H1 (cell line): ENCODE data around the gene PAPSS2. TPM values are rescaled to one million over a fixed set of nuclear protein-coding genes. Genes with fewer than 3 reads are reported as not detected.

Experiments
- ASH2L ChIP-seq: fragments of 200-600, 300-600 bp; sonication (generic); IDR thresholded peaks from one replicate; pipeline ENCODE4 v1.7.1; 2017; ENCODE audit warnings: low read length
- BACH1 ChIP-seq: IDR thresholded peaks from 2 replicates; pipeline ENCODE4 v1.6.1; 2012; ENCODE audit warnings: low read length, improper control_type of control experiment
- EP300 ChIP-seq, 2 experiments: IDR thresholded peaks; 1 replicate in 1 of 2; 2 replicates in 1 of 2; pipeline ENCODE4 v1.6.1; 2011 to 2012; ENCODE audit warnings: low read depth in 2 of 2, low read length in 2 of 2, mild to moderate bottlenecking in 2 of 2, borderline replicate concordance in 1 of 2, inconsistent platforms in 1 of 2, moderate library complexity in 1 of 2
- EZH2 ChIP-seq: fragments of 200-600 bp; sonication (generic); IDR thresholded peaks from 2 replicates; pipeline ENCODE4 v1.7.1; 2012; ENCODE audit warnings: low read depth, mild to moderate bottlenecking, moderate library complexity, low read length, inconsistent platforms; ENCODE audit not compliant: severe bottlenecking
- KDM4A ChIP-seq: IDR thresholded peaks from one replicate; pipeline ENCODE4 v1.7.1; 2012; ENCODE audit warnings: low read depth, mild to moderate bottlenecking, moderate library complexity, low read length, inconsistent platforms; ENCODE audit not compliant: severe bottlenecking
- NRF1 ChIP-seq: IDR thresholded peaks from 2 replicates; pipeline ENCODE4 v1.6.1; 2011; ENCODE audit warnings: mild to moderate bottlenecking, low read depth, low read length, improper control_type of control experiment
- RXRA ChIP-seq: IDR thresholded peaks from 2 replicates; pipeline ENCODE4 v1.6.1; 2011; ENCODE audit warnings: low read depth, mild to moderate bottlenecking, low read length, moderate library complexity; ENCODE audit not compliant: insufficient read depth
- SIRT6 ChIP-seq: IDR thresholded peaks from one replicate; pipeline ENCODE4 v1.7.1; 2012; ENCODE audit warnings: low read length, inconsistent platforms
- SP1 ChIP-seq: IDR thresholded peaks from 2 replicates; pipeline ENCODE4 v1.6.1; 2011; ENCODE audit warnings: low read depth, low read length
- polyA plus RNA-seq, 7 experiments: library from polyadenylated mRNA; depleted of rRNA in 3 of 7; stranded (reverse) in 5 of 7; unstranded in 2 of 7; fragments of >200 nt in 5 of 7; fragments of 200-250 nt in 2 of 7; gene quantifications; 1 replicate in 5 of 7; 2 replicates in 1 of 7; 4 replicates in 1 of 7; pipeline versions ENCODE4 v1.2.1 to v1.2.3, GENCODE V29; 2011 to 2013; ENCODE audit warnings: missing spikeins in 2 of 7, mixed read lengths in 2 of 7
- total RNA-seq: library from RNA; stranded (reverse); fragmentation: NEBNext Ultra II Directional; extraction: Animal tissue kit (Norgen Biotek cat#: 25700); gene quantifications from 2 replicates; pipeline ENCODE4 v1.2.1, GENCODE V29; 2021

PAPSS2 gene
- total and polyA plus RNA-seq, 2 of the 8 experiments (the other 6 are each of a cell fraction or from before 2014, with no cell fraction given): 7.6 to 20.2 TPM

GRCh38 chr10:87757685-87758084, 98.0 kb downstream of the PAPSS2 start (continued):
- TF ChIP-seq ASH2L: no peak
- no peak for TF ChIP-seq SIRT6
- no peak for TF ChIP-seq EP300 (IDR thresholded peaks at IDR 0.05; ENCODE audit: borderline replicate concordance in 1 of 2, low read depth in 2 of 2, low read length in 2 of 2)
- no peak for TF ChIP-seq NRF1
- TF ChIP-seq KDM4A: no peak
- TF ChIP-seq EZH2: no peak
- no peak for TF ChIP-seq BACH1
- TF ChIP-seq SP1: no peak
- no peak for TF ChIP-seq RXRA
